NCI-H1694 (cell line): ENCODE data around the gene TMTC2.
"Not testable (repeated sequence)": the region's sequence is repeated elsewhere in the genome, so short reads cannot be mapped to it uniquely, and the experiment has no call there.

Source experiments
- DNase-seq: peaks from one replicate; lab custom pipeline; 2025; lab: John Stamatoyannopoulos, UW

Gene TMTC2

GRCh38 chr12:83077041-83077440 lies 390.3 kb downstream of the TMTC2 start:
- DNase-seq, result no peak

- DNase-seq, result no peak
Observed at GRCh38 chr12:83082690-83083276, 396.1 kb downstream of the TMTC2 start.

- no peak for DNase-seq
Observed at GRCh38 chr12:83083616-83084015, 396.9 kb downstream of the TMTC2 start.

- DNase-seq, result no peak
Observed at GRCh38 chr12:83084516-83085234, 398.0 kb downstream of the TMTC2 start.

GRCh38 chr12:83086023-83086422 lies 399.3 kb downstream of the TMTC2 start:
- DNase-seq, result no peak

- no peak for DNase-seq
Observed at GRCh38 chr12:83089575-83089974, 402.9 kb downstream of the TMTC2 start.

- DNase-seq, result no peak
Observed at GRCh38 chr12:83092129-83092528, 405.4 kb downstream of the TMTC2 start.

GRCh38 chr12:83092606-83093005 lies 405.9 kb downstream of the TMTC2 start:
- no peak for DNase-seq

- DNase-seq, result no peak
Observed at GRCh38 chr12:83093426-83093825, 406.7 kb downstream of the TMTC2 start.

- no peak for DNase-seq
Observed at GRCh38 chr12:83097643-83098342, 411.1 kb downstream of the TMTC2 start.

- DNase-seq, result no peak
Observed at GRCh38 chr12:83099436-83099835, 412.7 kb downstream of the TMTC2 start.

GRCh38 chr12:83102499-83102898 lies 415.8 kb downstream of the TMTC2 start:
- DNase-seq, result no peak

- no peak for DNase-seq
Observed at GRCh38 chr12:83106873-83107272, 420.2 kb downstream of the TMTC2 start.

GRCh38 chr12:83110424-83110823 lies 423.7 kb downstream of the TMTC2 start:
- DNase-seq, result no peak

- no peak for DNase-seq
Observed at GRCh38 chr12:83113945-83114344, 427.2 kb downstream of the TMTC2 start.

- no peak for DNase-seq
Observed at GRCh38 chr12:83114966-83115365, 428.3 kb downstream of the TMTC2 start.

GRCh38 chr12:83117926-83118325 lies 431.2 kb downstream of the TMTC2 start:
- DNase-seq, result not testable (repeated sequence)

- no peak for DNase-seq
Observed at GRCh38 chr12:83121897-83122622, 435.4 kb downstream of the TMTC2 start.

- DNase-seq, result no peak
Observed at GRCh38 chr12:83122623-83122934, 435.9 kb downstream of the TMTC2 start.

- DNase-seq, result no peak
Observed at GRCh38 chr12:83123039-83123438, 436.3 kb downstream of the TMTC2 start.

GRCh38 chr12:83128540-83128939 lies 441.8 kb downstream of the TMTC2 start:
- no peak for DNase-seq

- no peak for DNase-seq
Observed at GRCh38 chr12:83130178-83130577, 443.5 kb downstream of the TMTC2 start.

- DNase-seq, result no peak
Observed at GRCh38 chr12:83132360-83132759, 445.7 kb downstream of the TMTC2 start.
